MM.1S (cell line): ENCODE data around the gene KCNIP1.

Experiments
- EZH2 ChIP-seq: fragments of 300-600 bp; sonication (generic); optimal IDR thresholded peaks from 2 replicates; pipeline ENCODE3; 2017; ENCODE audit warnings: low read depth, mild to moderate bottlenecking, antibody characterized with exemption, low read length, mixed read lengths
- TF ChIP-seq, protein P1 (sequence below): fragments of 300-600 bp; sonication (generic); IDR thresholded peaks from 2 replicates; pipeline ENCODE4 v1.5.1; 2016; ENCODE audit warnings: antibody characterized with exemption, low read length, mixed read lengths

- TF ChIP-seq, protein P1, sequence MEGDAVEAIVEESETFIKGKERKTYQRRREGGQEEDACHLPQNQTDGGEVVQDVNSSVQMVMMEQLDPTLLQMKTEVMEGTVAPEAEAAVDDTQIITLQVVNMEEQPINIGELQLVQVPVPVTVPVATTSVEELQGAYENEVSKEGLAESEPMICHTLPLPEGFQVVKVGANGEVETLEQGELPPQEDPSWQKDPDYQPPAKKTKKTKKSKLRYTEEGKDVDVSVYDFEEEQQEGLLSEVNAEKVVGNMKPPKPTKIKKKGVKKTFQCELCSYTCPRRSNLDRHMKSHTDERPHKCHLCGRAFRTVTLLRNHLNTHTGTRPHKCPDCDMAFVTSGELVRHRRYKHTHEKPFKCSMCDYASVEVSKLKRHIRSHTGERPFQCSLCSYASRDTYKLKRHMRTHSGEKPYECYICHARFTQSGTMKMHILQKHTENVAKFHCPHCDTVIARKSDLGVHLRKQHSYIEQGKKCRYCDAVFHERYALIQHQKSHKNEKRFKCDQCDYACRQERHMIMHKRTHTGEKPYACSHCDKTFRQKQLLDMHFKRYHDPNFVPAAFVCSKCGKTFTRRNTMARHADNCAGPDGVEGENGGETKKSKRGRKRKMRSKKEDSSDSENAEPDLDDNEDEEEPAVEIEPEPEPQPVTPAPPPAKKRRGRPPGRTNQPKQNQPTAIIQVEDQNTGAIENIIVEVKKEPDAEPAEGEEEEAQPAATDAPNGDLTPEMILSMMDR: no peak
- no peak for TF ChIP-seq EZH2
These were observed 35.1 kb upstream of the KCNIP1 start for GRCh38 chr5:170468633-170469285.
